ENCODE measurements around the gene BAG1.

DNA sequence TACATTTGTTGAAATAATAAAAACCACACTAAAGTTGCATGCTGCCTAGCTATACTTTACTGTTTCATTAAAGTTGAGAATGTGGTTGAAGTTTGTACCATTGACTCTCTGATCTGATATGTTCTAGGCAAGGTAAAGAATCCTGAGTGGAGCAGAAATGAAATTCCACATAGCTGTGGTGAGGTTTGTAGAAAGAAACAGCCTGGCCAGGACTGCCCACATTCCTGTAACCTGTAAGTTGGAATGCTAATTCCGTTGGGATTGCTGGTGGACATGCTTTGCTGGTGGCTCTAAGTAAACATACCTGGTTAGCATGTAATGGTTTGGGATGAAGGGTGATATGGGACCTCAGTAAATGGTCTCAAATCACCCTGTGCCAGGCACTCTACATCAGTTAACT lies 42.6 kb upstream of the BAG1 start:
- TF ChIP-seq POLR2AphosphoS5 (IDR thresholded peaks at IDR 0.05; ENCODE audit: low read depth, low read length) (no peak), POU2F2 (IDR thresholded peaks at IDR 0.05; ENCODE audit: low read depth, low read length) (no peak), POLR2A (IDR thresholded peaks at IDR 0.05; ENCODE audit: low read depth, low read length) (no peak), TAF1 (IDR thresholded peaks at IDR 0.05; ENCODE audit: low read depth, low read length) (no peak)
